ENCODE data around the gene DR1.

The DR1 gene

GRCh38 chr1:93395195-93395594, 49.5 kb downstream of the DR1 start:
- DNase-seq: no peak

- DNase-seq: no peak
Measured at GRCh38 chr1:93399781-93400180, 54.1 kb downstream of the DR1 start.

GRCh38 chr1:93408203-93408602, 62.5 kb downstream of the DR1 start:
- no peak for DNase-seq

- no peak for DNase-seq
Measured at GRCh38 chr1:93411000-93411399, 65.3 kb downstream of the DR1 start.

- no peak for DNase-seq
Measured at GRCh38 chr1:93414749-93415148, 69.0 kb downstream of the DR1 start.

- DNase-seq: no peak
Measured at GRCh38 chr1:93415296-93415695, 69.6 kb downstream of the DR1 start.

- DNase-seq: no peak
Measured at GRCh38 chr1:93416183-93416582, 70.5 kb downstream of the DR1 start.
